Measurements from ENCODE around the gene DISP3. TPM values are rescaled to one million over a fixed set of nuclear protein-coding genes. Genes with fewer than 3 reads are reported as not detected.

Gene DISP3
- polyA plus RNA-seq, 1 donor (not counting 4 experiments of a cell fraction or from before 2014, with no cell fraction given) = not detected

DNA sequence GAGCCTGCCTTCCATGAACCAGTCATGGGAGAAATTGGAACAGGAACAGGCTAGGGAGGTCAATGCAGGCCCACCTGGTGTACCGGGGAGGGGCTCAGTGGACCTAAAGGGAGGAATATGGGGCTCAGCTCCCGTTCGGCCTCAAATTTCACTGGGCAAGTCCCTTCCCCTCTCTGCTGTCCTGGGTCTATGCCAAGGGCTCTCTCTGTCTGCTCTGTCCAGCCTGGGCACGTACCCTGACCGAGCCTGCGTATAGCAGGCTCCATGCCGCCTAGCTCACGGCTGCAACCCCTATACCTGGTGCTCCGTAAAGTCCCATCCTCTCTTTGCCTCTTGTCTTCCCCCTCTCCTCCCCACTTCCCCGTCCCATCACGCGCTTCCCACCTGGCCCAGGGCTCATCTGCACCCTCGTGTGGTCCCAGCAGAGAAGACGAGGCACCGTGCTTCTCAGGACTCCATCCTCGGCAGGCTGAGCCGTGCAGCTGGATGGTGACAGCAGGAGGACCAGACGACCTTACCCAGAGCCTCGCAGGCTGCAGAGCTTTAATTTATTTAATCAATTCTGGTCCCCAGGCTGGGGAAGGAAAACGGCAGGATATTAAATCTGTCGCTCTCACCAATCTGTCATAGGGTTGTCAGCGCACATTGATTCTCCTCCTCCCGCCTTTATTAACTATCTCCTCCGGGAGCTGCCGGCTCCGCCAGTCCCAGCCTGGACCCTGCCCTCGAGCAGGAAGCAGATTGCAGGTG is 25.0 kb upstream of the DISP3 start:
- FAIRE-seq = no peak
- Histone ChIP-seq H3K36me3 (ENCODE audit: control insufficient read depth in 2 of 2, extremely low read depth in 1 of 2, insufficient read depth in 2 of 2, low read length in 2 of 2) (no peaks in the 10 kb centered on the region), H3K4me2 (ENCODE audit: control insufficient read depth, extremely low read depth, insufficient read depth, low read depth, low read length) (no peak overlapping the region), H2AFZ (ENCODE audit: control insufficient read depth, low read length) (no peak overlapping the region), H3K4me1 (ENCODE audit: control insufficient read depth, extremely low read depth, insufficient read depth, low read length) (no peaks in the 10 kb centered on the region), H4K20me1 (ENCODE audit: control insufficient read depth, extremely low read depth, insufficient read depth, low read length) (no peaks in the 10 kb centered on the region), H3K9me1 (ENCODE audit: control insufficient read depth, extremely low read depth, insufficient read depth, low read length) (no peaks in the 10 kb centered on the region), H3K27me3 (ENCODE audit: control insufficient read depth, extremely low read depth, insufficient read depth, low read length) (peaks cover 34% of the 10 kb centered on the region), H3K4me3 (ENCODE audit: control insufficient read depth in 2 of 3, extremely low read depth in 1 of 3, insufficient read depth in 2 of 3, low read depth in 1 of 3, low read length in 3 of 3) (no peak overlapping the region), H3K9ac (ENCODE audit: control insufficient read depth, extremely low read depth, insufficient read depth, low read length) (no peak overlapping the region), H3K79me2 (ENCODE audit: control insufficient read depth, insufficient read depth, low read length) (no peaks in the 10 kb centered on the region), H3K9me3 (ENCODE audit: control insufficient read depth, low read depth, low read length) (no peaks in the 10 kb centered on the region), H3K27ac (ENCODE audit: control insufficient read depth, insufficient read depth, low read length) (no peak overlapping the region)
- DNase-seq (ENCODE audit: low read depth, low spot score) = no peak
- dilution Hi-C loops (cut with MboI; ENCODE audit: extremely low pct_ligation_motif_present, low sequenced_read_pairs) = no loop called here
- peak; percentile 43 for TF ChIP-seq EZH2 (IDR thresholded peaks at IDR 0.05; ENCODE audit: low read length)
- TF ChIP-seq, protein P1, sequence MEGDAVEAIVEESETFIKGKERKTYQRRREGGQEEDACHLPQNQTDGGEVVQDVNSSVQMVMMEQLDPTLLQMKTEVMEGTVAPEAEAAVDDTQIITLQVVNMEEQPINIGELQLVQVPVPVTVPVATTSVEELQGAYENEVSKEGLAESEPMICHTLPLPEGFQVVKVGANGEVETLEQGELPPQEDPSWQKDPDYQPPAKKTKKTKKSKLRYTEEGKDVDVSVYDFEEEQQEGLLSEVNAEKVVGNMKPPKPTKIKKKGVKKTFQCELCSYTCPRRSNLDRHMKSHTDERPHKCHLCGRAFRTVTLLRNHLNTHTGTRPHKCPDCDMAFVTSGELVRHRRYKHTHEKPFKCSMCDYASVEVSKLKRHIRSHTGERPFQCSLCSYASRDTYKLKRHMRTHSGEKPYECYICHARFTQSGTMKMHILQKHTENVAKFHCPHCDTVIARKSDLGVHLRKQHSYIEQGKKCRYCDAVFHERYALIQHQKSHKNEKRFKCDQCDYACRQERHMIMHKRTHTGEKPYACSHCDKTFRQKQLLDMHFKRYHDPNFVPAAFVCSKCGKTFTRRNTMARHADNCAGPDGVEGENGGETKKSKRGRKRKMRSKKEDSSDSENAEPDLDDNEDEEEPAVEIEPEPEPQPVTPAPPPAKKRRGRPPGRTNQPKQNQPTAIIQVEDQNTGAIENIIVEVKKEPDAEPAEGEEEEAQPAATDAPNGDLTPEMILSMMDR (optimal IDR thresholded peaks at IDR 0.05 in 1 of 3, IDR thresholded peaks at IDR 0.05 in 1 of 3, conservative IDR thresholded peaks at IDR 0.05 in 1 of 3; ENCODE audit: extremely low read depth in 1 of 3, insufficient read depth in 2 of 3, low read length in 3 of 3) = peak in 1 of 3 experiments; percentile 19

GRCh38 chr1:11455967-11456570 is 22.9 kb upstream of the DISP3 start:
- H3K4me3 ChIP-seq (ENCODE audit: control insufficient read depth in 2 of 3, extremely low read depth in 1 of 3, insufficient read depth in 2 of 3, low read depth in 1 of 3, low read length in 3 of 3) = no peak overlapping the region
- H3K27me3 ChIP-seq (ENCODE audit: control insufficient read depth, extremely low read depth, insufficient read depth, low read length) = peaks cover 28% of the 10 kb centered on the region
- no peak for FAIRE-seq

More at GRCh38 chr1:11455967-11456570, 22.9 kb upstream of the DISP3 start:
- no peak overlapping the region for H3K4me2 ChIP-seq (ENCODE audit: control insufficient read depth, extremely low read depth, insufficient read depth, low read depth, low read length)
- no peaks in the 10 kb centered on the region for H3K9me3 ChIP-seq (ENCODE audit: control insufficient read depth, low read depth, low read length)
- H3K9me1 ChIP-seq (ENCODE audit: control insufficient read depth, extremely low read depth, insufficient read depth, low read length) = no peaks in the 10 kb centered on the region
- no peak for TF ChIP-seq EZH2 (IDR thresholded peaks at IDR 0.05; ENCODE audit: low read length)
- TF ChIP-seq, protein P1 (optimal IDR thresholded peaks at IDR 0.05 in 1 of 3, IDR thresholded peaks at IDR 0.05 in 1 of 3, conservative IDR thresholded peaks at IDR 0.05 in 1 of 3; ENCODE audit: extremely low read depth in 1 of 3, insufficient read depth in 2 of 3, low read length in 3 of 3) = no peak
- no peaks in the 10 kb centered on the region for H3K79me2 ChIP-seq (ENCODE audit: control insufficient read depth, insufficient read depth, low read length)
- dilution Hi-C loops (cut with MboI; ENCODE audit: extremely low pct_ligation_motif_present, low sequenced_read_pairs) = no loop called here
- no peak overlapping the region for H2AFZ ChIP-seq (ENCODE audit: control insufficient read depth, low read length)
- H4K20me1 ChIP-seq (ENCODE audit: control insufficient read depth, extremely low read depth, insufficient read depth, low read length) = no peaks in the 10 kb centered on the region
- no peak for DNase-seq (ENCODE audit: low read depth, low spot score)
- no peak overlapping the region for H3K27ac ChIP-seq (ENCODE audit: control insufficient read depth, insufficient read depth, low read length)
- no peak overlapping the region for H3K9ac ChIP-seq (ENCODE audit: control insufficient read depth, extremely low read depth, insufficient read depth, low read length)
- H3K4me1 ChIP-seq (ENCODE audit: control insufficient read depth, extremely low read depth, insufficient read depth, low read length) = no peaks in the 10 kb centered on the region
- H3K36me3 ChIP-seq (ENCODE audit: control insufficient read depth in 2 of 2, extremely low read depth in 1 of 2, insufficient read depth in 2 of 2, low read length in 2 of 2) = no peaks in the 10 kb centered on the region
